Stimulated activated CD8-positive, alpha-beta memory T cell treated with anti-CD3 and anti-CD28 coated beads, Interleukin-4, amount 100 ng/mL, for 24 hours (primary cell): ENCODE results near the gene CPM.
"Not testable (repeated sequence)": the region's sequence is repeated elsewhere in the genome, so short reads cannot be mapped to it uniquely, and the experiment has no call there.

Experiments used
- DNase-seq: peaks from one replicate; pipeline ENCODE4 v3.0.0-alpha.2; 2020; ENCODE audit warnings: low read depth

CPM gene

GRCh38 chr12:68878283-68878682 lies 54.7 kb downstream of the CPM start:
- no peak for DNase-seq

GRCh38 chr12:68877583-68877982 lies 55.4 kb downstream of the CPM start:
- DNase-seq, result no peak

GRCh38 chr12:68876461-68876860 lies 56.5 kb downstream of the CPM start:
- DNase-seq, result no peak

- DNase-seq, result no peak
These were observed 59.7 kb downstream of the CPM start for GRCh38 chr12:68873316-68873715.

GRCh38 chr12:68871921-68872320 lies 61.0 kb downstream of the CPM start:
- DNase-seq, result no peak

- DNase-seq, result no peak
These were observed 61.6 kb downstream of the CPM start for GRCh38 chr12:68871396-68871795.

GRCh38 chr12:68870443-68870842 lies 62.5 kb downstream of the CPM start:
- no peak for DNase-seq

GRCh38 chr12:68870011-68870410 lies 63.0 kb downstream of the CPM start:
- DNase-seq, result no peak

GRCh38 chr12:68868043-68868790 lies 64.8 kb downstream of the CPM start:
- DNase-seq, result no peak

- no peak for DNase-seq
These were observed 65.4 kb downstream of the CPM start for GRCh38 chr12:68867606-68868005.

- DNase-seq, result no peak
These were observed 66.0 kb downstream of the CPM start for GRCh38 chr12:68866950-68867349.

GRCh38 chr12:68865399-68866164 lies 67.4 kb downstream of the CPM start:
- DNase-seq, result no peak

- no peak for DNase-seq
These were observed 68.4 kb downstream of the CPM start for GRCh38 chr12:68864604-68865003.

- DNase-seq, result not testable (repeated sequence)
These were observed 69.0 kb downstream of the CPM start for GRCh38 chr12:68863886-68864454.

GRCh38 chr12:68863109-68863770 lies 69.7 kb downstream of the CPM start:
- DNase-seq, result no peak

GRCh38 chr12:68861890-68862289 lies 71.1 kb downstream of the CPM start:
- no peak for DNase-seq

- DNase-seq, result no peak
These were observed 76.5 kb downstream of the CPM start for GRCh38 chr12:68856510-68856909.

GRCh38 chr12:68855771-68856170 lies 77.2 kb downstream of the CPM start:
- no peak for DNase-seq

GRCh38 chr12:68855111-68855510 lies 77.9 kb downstream of the CPM start:
- DNase-seq, result no peak

GRCh38 chr12:68854554-68854953 lies 78.4 kb downstream of the CPM start:
- DNase-seq, result no peak

- DNase-seq, result no peak
These were observed 78.9 kb downstream of the CPM start for GRCh38 chr12:68854078-68854468.

GRCh38 chr12:68853396-68854077 lies 79.4 kb downstream of the CPM start:
- no peak for DNase-seq
